Measurements from ENCODE around the gene DENND2D.

Gene DENND2D

GRCh38 chr1:111205714-111206050 lies 5.2 kb upstream of the DENND2D start:
- no peaks in the 10 kb centered on the region for H3K36me3 ChIP-seq
- H3K9me3 ChIP-seq: no peaks in the 10 kb centered on the region
- H3K4me1 ChIP-seq: no peaks in the 10 kb centered on the region
- H3K27me3 ChIP-seq: peaks cover 48% of the 10 kb centered on the region
- H3K4me3 ChIP-seq (ENCODE audit: low read depth, low read length): no peak overlapping the region
- DNase-seq: no peak
- no peak for TF ChIP-seq CTCF (IDR thresholded peaks at IDR 0.05; ENCODE audit: low read depth, low read length)

GRCh38 chr1:111204983-111205713 lies 4.7 kb upstream of the DENND2D start:
- Histone ChIP-seq H3K36me3 (no peaks in the 10 kb centered on the region), H3K4me1 (no peaks in the 10 kb centered on the region), H3K4me3 (ENCODE audit: low read depth, low read length) (no peak overlapping the region), H3K27me3 (peaks cover 46% of the 10 kb centered on the region), H3K9me3 (no peaks in the 10 kb centered on the region)
- no peak for TF ChIP-seq CTCF (IDR thresholded peaks at IDR 0.05; ENCODE audit: low read depth, low read length)
- DNase-seq: no peak

GRCh38 chr1:111204201-111204982 lies 3.9 kb upstream of the DENND2D start:
- no peak for TF ChIP-seq CTCF (IDR thresholded peaks at IDR 0.05; ENCODE audit: low read depth, low read length)
- Histone ChIP-seq H3K27me3 (peaks cover 46% of the 10 kb centered on the region), H3K4me3 (ENCODE audit: low read depth, low read length) (peak overlapping the region; percentile 30), H3K9me3 (no peaks in the 10 kb centered on the region), H3K4me1 (no peaks in the 10 kb centered on the region), H3K36me3 (no peaks in the 10 kb centered on the region)
- DNase-seq: no peak

- peak overlapping the region; percentile 30; the same call in 1 of the 2 replicates for H3K4me3 ChIP-seq (ENCODE audit: low read depth, low read length)
- H3K9me3 ChIP-seq: no peaks in the 10 kb centered on the region
- H3K4me1 ChIP-seq: no peaks in the 10 kb centered on the region
- H3K27me3 ChIP-seq: peaks cover 46% of the 10 kb centered on the region
- DNase-seq: peak; percentile 15
- no peak for TF ChIP-seq CTCF (IDR thresholded peaks at IDR 0.05; ENCODE audit: low read depth, low read length)
- H3K36me3 ChIP-seq: no peaks in the 10 kb centered on the region
Measured at GRCh38 chr1:111203681-111204200, 3.3 kb upstream of the DENND2D start.

GRCh38 chr1:111202707-111203623 lies 2.5 kb upstream of the DENND2D start:
- DNase-seq: no peak
- Histone ChIP-seq H3K9me3 (no peaks in the 10 kb centered on the region), H3K4me1 (no peaks in the 10 kb centered on the region), H3K36me3 (no peaks in the 10 kb centered on the region), H3K27me3 (peaks cover 41% of the 10 kb centered on the region), H3K4me3 (ENCODE audit: low read depth, low read length) (no peak overlapping the region)
- no peak for TF ChIP-seq CTCF (IDR thresholded peaks at IDR 0.05; ENCODE audit: low read depth, low read length)

All from BE2C (cell line).